ENCODE data around the gene NACC2. TPM values are rescaled to one million over a fixed set of nuclear protein-coding genes. Genes with fewer than 3 reads are reported as not detected.

NACC2 gene
- polyA plus RNA-seq, 3 donors = 8.1 to 32.4 (median 8.7) TPM

DNA sequence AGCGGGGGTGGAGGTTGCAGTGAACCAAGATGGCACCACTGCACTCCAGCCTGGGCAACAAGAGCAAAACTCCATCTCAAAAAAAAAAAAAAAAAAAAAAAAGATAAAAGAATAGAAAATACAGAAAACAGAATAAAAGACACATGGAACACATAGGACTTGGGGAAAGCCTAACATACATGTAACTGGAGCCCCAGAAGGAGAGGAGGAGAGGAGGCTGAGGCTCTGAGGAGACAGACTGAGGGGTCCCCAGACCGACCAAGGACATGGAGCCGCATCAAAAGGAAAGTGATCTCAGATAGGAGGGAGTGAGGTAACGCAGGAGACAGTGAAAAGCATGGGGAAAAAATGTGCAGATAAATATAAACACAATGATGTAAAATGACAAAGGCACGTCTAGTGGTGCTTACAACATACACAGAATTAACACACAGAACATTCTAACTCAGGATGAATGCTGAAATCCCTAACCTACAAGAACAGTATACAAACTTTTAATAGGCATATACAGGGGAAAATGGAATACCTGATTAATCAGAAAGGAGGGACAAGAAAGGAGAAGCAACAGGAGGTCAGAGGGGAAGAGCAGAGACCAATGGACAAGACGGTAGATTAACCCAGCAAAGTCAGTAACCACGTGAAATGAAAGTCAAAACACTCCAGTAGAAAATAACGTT lies 68.7 kb downstream of the NACC2 start:
- peaks cover 36 to 59% of the 10 kb centered on the region in 2 donors for H3K36me3 ChIP-seq (replicated peaks in 1 of 2; ENCODE audit: control insufficient read depth in 1 of 2, insufficient read depth in 2 of 2, low read length in 2 of 2)
- TF ChIP-seq, protein P1, sequence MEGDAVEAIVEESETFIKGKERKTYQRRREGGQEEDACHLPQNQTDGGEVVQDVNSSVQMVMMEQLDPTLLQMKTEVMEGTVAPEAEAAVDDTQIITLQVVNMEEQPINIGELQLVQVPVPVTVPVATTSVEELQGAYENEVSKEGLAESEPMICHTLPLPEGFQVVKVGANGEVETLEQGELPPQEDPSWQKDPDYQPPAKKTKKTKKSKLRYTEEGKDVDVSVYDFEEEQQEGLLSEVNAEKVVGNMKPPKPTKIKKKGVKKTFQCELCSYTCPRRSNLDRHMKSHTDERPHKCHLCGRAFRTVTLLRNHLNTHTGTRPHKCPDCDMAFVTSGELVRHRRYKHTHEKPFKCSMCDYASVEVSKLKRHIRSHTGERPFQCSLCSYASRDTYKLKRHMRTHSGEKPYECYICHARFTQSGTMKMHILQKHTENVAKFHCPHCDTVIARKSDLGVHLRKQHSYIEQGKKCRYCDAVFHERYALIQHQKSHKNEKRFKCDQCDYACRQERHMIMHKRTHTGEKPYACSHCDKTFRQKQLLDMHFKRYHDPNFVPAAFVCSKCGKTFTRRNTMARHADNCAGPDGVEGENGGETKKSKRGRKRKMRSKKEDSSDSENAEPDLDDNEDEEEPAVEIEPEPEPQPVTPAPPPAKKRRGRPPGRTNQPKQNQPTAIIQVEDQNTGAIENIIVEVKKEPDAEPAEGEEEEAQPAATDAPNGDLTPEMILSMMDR (IDR thresholded peaks at IDR 0.05) = no peak
- peaks cover 7 to 11% of the 10 kb centered on the region in 2 donors for H3K4me1 ChIP-seq (ENCODE audit: control insufficient read depth in 1 of 2, insufficient read depth in 2 of 2, low read length in 2 of 2)
- H3K27ac ChIP-seq (ENCODE audit: low read depth in 1 of 2, low read length in 2 of 2) = peak overlapping the region in 1 of 2 donors; percentile 36
- H3K4me1 Mint-ChIP-seq = peaks cover 34% of the 10 kb centered on the region
- intact Hi-C loops (cut with micrococcal nuclease) = no loop called here
- no peak overlapping the region for H2AFZ ChIP-seq (ENCODE audit: insufficient read depth, low read depth, low read length, poor library complexity, severe bottlenecking)
- no peak overlapping the region for H3K4me3 Mint-ChIP-seq
- H4K20me1 ChIP-seq (ENCODE audit: insufficient read depth, low read length) = peaks cover 100% of the 10 kb centered on the region
- H3K36me3 Mint-ChIP-seq = peaks cover 46 to 82% of the 10 kb centered on the region in 2 donors
- H3K79me2 ChIP-seq (ENCODE audit: insufficient read depth, low read length) = peaks cover 99% of the 10 kb centered on the region
- no peak overlapping the region for H3K4me3 ChIP-seq (replicated peaks in 1 of 3; ENCODE audit: low read depth in 2 of 3, low read length in 3 of 3)
- H3K9me3 ChIP-seq (replicated peaks in 1 of 2; ENCODE audit: control insufficient read depth in 1 of 2, insufficient read depth in 1 of 2, low read length in 2 of 2) = peaks cover 0 to 8% of the 10 kb centered on the region in 2 donors
- H3K27me3 ChIP-seq (ENCODE audit: control insufficient read depth in 2 of 2, insufficient read depth in 2 of 2, low read length in 2 of 2) = no peaks in the 10 kb centered on the region
- H3K9me3 Mint-ChIP-seq = peaks cover 0 to 10% (median 3%) of the 10 kb centered on the region in 7 donors
- 100% methylated on average over 1 of the region's 8 CpGs for WGBS (ENCODE audit: insufficient coverage)
- H3K27me3 Mint-ChIP-seq (ENCODE audit: low read depth in 3 of 3) = no peaks in the 10 kb centered on the region
- no peak for DNase-seq
- H3K27ac Mint-ChIP-seq = peak overlapping the region in 3 of 7 donors; percentile 8 to 59 (median 10)
- no peak overlapping the region for H3K9ac ChIP-seq (ENCODE audit: insufficient read depth, low read length, poor library complexity, severe bottlenecking)
- H3K4me2 ChIP-seq (replicated peaks; ENCODE audit: extremely low read depth, low read length, poor library complexity, severe bottlenecking) = no peak overlapping the region

DNA sequence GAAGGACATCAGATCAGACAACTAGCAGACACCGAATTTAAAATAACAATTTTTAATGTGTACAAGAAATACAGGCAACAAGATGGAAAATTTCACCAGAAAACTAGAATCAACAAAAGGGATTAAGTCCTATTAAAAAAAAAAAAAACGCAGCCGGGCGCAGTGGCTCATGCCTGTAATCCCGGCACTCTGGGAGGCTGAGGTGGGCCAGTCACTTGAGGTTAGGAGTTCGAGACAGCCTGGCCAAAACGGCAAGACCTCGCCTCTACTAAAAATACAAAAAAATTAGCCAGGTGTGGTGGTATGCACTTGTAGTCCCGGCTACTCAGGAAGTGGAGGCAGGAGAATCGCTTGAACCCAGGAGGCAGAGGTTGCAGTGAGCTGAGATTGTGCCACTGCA lies 69.6 kb downstream of the NACC2 start:
- Histone ChIP-seq H2AFZ (ENCODE audit: insufficient read depth, low read depth, low read length, poor library complexity, severe bottlenecking) (no peak overlapping the region), H3K4me1 (ENCODE audit: control insufficient read depth in 1 of 2, insufficient read depth in 2 of 2, low read length in 2 of 2) (peaks cover 7 to 11% of the 10 kb centered on the region in 2 donors), H3K27me3 (ENCODE audit: control insufficient read depth in 2 of 2, insufficient read depth in 2 of 2, low read length in 2 of 2) (no peaks in the 10 kb centered on the region), H3K9ac (ENCODE audit: insufficient read depth, low read length, poor library complexity, severe bottlenecking) (no peak overlapping the region), H3K36me3 (replicated peaks in 1 of 2; ENCODE audit: control insufficient read depth in 1 of 2, insufficient read depth in 2 of 2, low read length in 2 of 2) (peaks cover 38 to 59% of the 10 kb centered on the region in 2 donors), H3K4me3 (replicated peaks in 1 of 3; ENCODE audit: low read depth in 2 of 3, low read length in 3 of 3) (no peak overlapping the region), H3K79me2 (ENCODE audit: insufficient read depth, low read length) (peaks cover 99% of the 10 kb centered on the region), H3K27ac (ENCODE audit: low read depth in 1 of 2, low read length in 2 of 2) (no peak overlapping the region), H4K20me1 (ENCODE audit: insufficient read depth, low read length) (peaks cover 100% of the 10 kb centered on the region), H3K9me3 (replicated peaks in 1 of 2; ENCODE audit: control insufficient read depth in 1 of 2, insufficient read depth in 1 of 2, low read length in 2 of 2) (peaks cover 0 to 8% of the 10 kb centered on the region in 2 donors), H3K4me2 (replicated peaks; ENCODE audit: extremely low read depth, low read length, poor library complexity, severe bottlenecking) (no peak overlapping the region)
- Mint-ChIP-seq H3K4me3 (no peak overlapping the region), H3K4me1 (peaks cover 38% of the 10 kb centered on the region), H3K9me3 (peaks cover 0 to 10% (median 0%) of the 10 kb centered on the region in 7 donors), H3K27ac (peak overlapping the region in 4 of 7 donors; percentile 7 to 57 (median 14)), H3K36me3 (peaks cover 50 to 83% of the 10 kb centered on the region in 2 donors), H3K27me3 (ENCODE audit: low read depth in 3 of 3) (no peaks in the 10 kb centered on the region)
- TF ChIP-seq, protein P1 (IDR thresholded peaks at IDR 0.05) = no peak
- DNase-seq = no peak
- intact Hi-C loops (cut with micrococcal nuclease) = no loop called here
- WGBS (ENCODE audit: insufficient coverage) = no CpG with 5 or more reads among the region's 10 CpGs

All from CD14-positive monocyte (primary cell).